Inferior parietal cortex (tissue), 1 donor: ENCODE results near the gene MCOLN1.
"Not testable (repeated sequence)": the region's sequence is repeated elsewhere in the genome, so short reads cannot be mapped to it uniquely, and the experiment has no call there.

ENCODE experiments used
- DNase-seq: peaks from one replicate; pipeline ENCODE4 v3.0.0-alpha.2; 2016; ENCODE audit errors: extremely low spot score

Gene MCOLN1

GRCh38 chr19:7575434-7576040 lies 53.1 kb downstream of the MCOLN1 start:
- no peak for DNase-seq

DNA sequence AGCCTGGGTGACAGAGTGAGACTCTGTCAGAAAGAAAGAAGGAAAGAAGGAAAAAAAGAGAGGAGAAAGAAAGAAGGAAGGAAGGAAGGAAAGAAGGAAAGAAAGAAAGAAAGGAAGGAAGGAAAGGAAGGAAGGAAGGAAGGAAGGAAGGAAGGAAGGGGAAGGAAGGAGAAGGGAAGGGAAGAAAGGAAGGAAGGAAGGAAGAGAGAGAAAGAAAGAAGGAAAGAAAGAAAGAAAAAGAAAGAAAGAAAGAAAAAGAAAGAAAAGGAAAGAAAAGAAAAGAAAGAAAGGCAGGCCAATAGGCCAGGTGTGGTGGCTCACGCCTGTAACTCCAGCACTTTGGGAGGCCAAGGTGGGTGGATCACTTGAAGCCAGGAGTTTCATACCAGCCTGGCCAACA lies 55.0 kb downstream of the MCOLN1 start:
- not testable (repeated sequence) for DNase-seq

- no peak for DNase-seq
Measured at GRCh38 chr19:7578127-7578526, 55.7 kb downstream of the MCOLN1 start.

- DNase-seq, result no peak
Measured at GRCh38 chr19:7579182-7579581, 56.8 kb downstream of the MCOLN1 start.

DNA sequence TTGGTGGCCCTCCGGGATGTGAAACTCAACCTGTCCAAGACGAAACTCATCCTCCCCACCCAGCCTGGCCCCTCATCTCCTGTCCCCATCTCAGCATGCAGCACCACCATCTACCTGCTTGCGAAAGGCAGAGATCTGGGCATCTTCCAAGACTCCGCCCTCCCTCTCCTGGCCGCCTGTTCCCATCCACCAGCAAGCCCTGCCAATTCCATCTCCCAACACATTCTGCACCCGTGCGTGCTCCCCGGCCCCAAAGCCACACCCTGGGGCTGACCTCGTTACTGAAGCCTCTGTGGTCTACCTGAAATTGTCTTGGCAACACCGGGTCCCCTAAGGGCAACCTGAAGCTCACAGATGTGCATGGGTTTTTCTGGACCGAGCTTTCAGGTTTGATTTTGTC lies 60.0 kb downstream of the MCOLN1 start:
- DNase-seq, result no peak
